MG63 (cell line): Measurements from ENCODE around the gene IL13. TPM values are rescaled to one million over a fixed set of nuclear protein-coding genes. Genes with fewer than 3 reads are reported as not detected.
"Not testable (repeated sequence)": the region's sequence is repeated elsewhere in the genome, so short reads cannot be mapped to it uniquely, and the experiment has no call there.

Source experiments
- DNase-seq: peaks from one replicate; pipeline ENCODE4 v3.0.0-alpha.2; 2020
- H3K27me3 ChIP-seq: fragments of 250-450 bp; sonication (Bioruptor Pico); 2 replicates; pipeline ENCODE4 v1.5.1; 2020; ENCODE audit warnings: mild to moderate bottlenecking, moderate library complexity
- H3K36me3 ChIP-seq: fragments of 250-450 bp; sonication (Bioruptor Pico); 2 replicates; pipeline ENCODE4 v1.5.1; 2020; ENCODE audit warnings: mild to moderate bottlenecking, moderate library complexity
- H3K4me3 ChIP-seq: fragments of 250-450 bp; sonication (Bioruptor Pico); 2 replicates; pipeline ENCODE4 v1.5.1; 2020; ENCODE audit warnings: mild to moderate bottlenecking, moderate library complexity
- H3K9me3 ChIP-seq: fragments of 250-450 bp; sonication (Bioruptor Pico); 2 replicates; pipeline ENCODE4 v1.5.1; 2020; ENCODE audit warnings: mild to moderate bottlenecking, moderate library complexity
- total RNA-seq: library from RNA; depleted of rRNA; stranded (reverse); fragments of >200 nt; shearing (Covaris generic); gene quantifications from 2 replicates; pipeline ENCODE4 v1.2.3, GENCODE V29; 2014; ENCODE audit warnings: low replicate concordance

The IL13 gene
- total RNA-seq, 1 experiment from 2014 or later, result not detected

- Histone ChIP-seq H3K36me3 (no peaks in the 10 kb centered on the region), H3K4me3 (no peak overlapping the region), H3K9me3 (no peaks in the 10 kb centered on the region), H3K27me3 (no peaks in the 10 kb centered on the region)
- no peak for DNase-seq
Observed at GRCh38 chr5:132677682-132678400, 19.9 kb downstream of the IL13 start.

GRCh38 chr5:132678735-132679134, 20.8 kb downstream of the IL13 start:
- no peak for DNase-seq
- Histone ChIP-seq H3K27me3 (no peaks in the 10 kb centered on the region), H3K36me3 (no peaks in the 10 kb centered on the region), H3K9me3 (no peaks in the 10 kb centered on the region), H3K4me3 (no peak overlapping the region)

- H3K9me3 ChIP-seq, result no peaks in the 10 kb centered on the region
- no peak for DNase-seq
- H3K36me3 ChIP-seq, result no peaks in the 10 kb centered on the region
- H3K27me3 ChIP-seq, result no peaks in the 10 kb centered on the region
- no peak overlapping the region for H3K4me3 ChIP-seq
Observed at GRCh38 chr5:132679166-132679565, 21.2 kb downstream of the IL13 start.

- H3K4me3 ChIP-seq, result no peak overlapping the region
- H3K27me3 ChIP-seq, result no peaks in the 10 kb centered on the region
- H3K9me3 ChIP-seq, result no peaks in the 10 kb centered on the region
- no peaks in the 10 kb centered on the region for H3K36me3 ChIP-seq
- DNase-seq, result no peak
Observed at GRCh38 chr5:132679717-132680380, 21.9 kb downstream of the IL13 start.

GRCh38 chr5:132680780-132681475, 23.0 kb downstream of the IL13 start:
- H3K27me3 ChIP-seq, result no peaks in the 10 kb centered on the region
- H3K36me3 ChIP-seq, result no peaks in the 10 kb centered on the region
- no peaks in the 10 kb centered on the region for H3K9me3 ChIP-seq
- DNase-seq, result no peak
- no peak overlapping the region for H3K4me3 ChIP-seq

- H3K4me3 ChIP-seq, result no peak overlapping the region
- no peak for DNase-seq
- no peaks in the 10 kb centered on the region for H3K36me3 ChIP-seq
- H3K9me3 ChIP-seq, result no peaks in the 10 kb centered on the region
- H3K27me3 ChIP-seq, result no peaks in the 10 kb centered on the region
Observed at GRCh38 chr5:132681476-132681831, 23.5 kb downstream of the IL13 start.

- H3K4me3 ChIP-seq, result no peak overlapping the region
- DNase-seq, result no peak
- no peaks in the 10 kb centered on the region for H3K9me3 ChIP-seq
- no peaks in the 10 kb centered on the region for H3K36me3 ChIP-seq
- H3K27me3 ChIP-seq, result no peaks in the 10 kb centered on the region
Observed at GRCh38 chr5:132681983-132682382, 24.0 kb downstream of the IL13 start.

- H3K9me3 ChIP-seq, result no peaks in the 10 kb centered on the region
- H3K36me3 ChIP-seq, result no peaks in the 10 kb centered on the region
- no peak overlapping the region for H3K4me3 ChIP-seq
- no peak for DNase-seq
- H3K27me3 ChIP-seq, result no peaks in the 10 kb centered on the region
Observed at GRCh38 chr5:132684491-132684890, 26.5 kb downstream of the IL13 start.

- Histone ChIP-seq H3K36me3 (no peaks in the 10 kb centered on the region), H3K27me3 (no peaks in the 10 kb centered on the region), H3K9me3 (no peaks in the 10 kb centered on the region), H3K4me3 (no peak overlapping the region)
- no peak for DNase-seq
Observed at GRCh38 chr5:132684922-132685720, 27.1 kb downstream of the IL13 start.

GRCh38 chr5:132686193-132686592, 28.2 kb downstream of the IL13 start:
- Histone ChIP-seq H3K36me3 (no peaks in the 10 kb centered on the region), H3K4me3 (no peak overlapping the region), H3K27me3 (no peaks in the 10 kb centered on the region), H3K9me3 (no peaks in the 10 kb centered on the region)
- no peak for DNase-seq

- H3K27me3 ChIP-seq, result no peaks in the 10 kb centered on the region
- no peaks in the 10 kb centered on the region for H3K36me3 ChIP-seq
- DNase-seq, result no peak
- no peak overlapping the region for H3K4me3 ChIP-seq
- H3K9me3 ChIP-seq, result no peaks in the 10 kb centered on the region
Observed at GRCh38 chr5:132687995-132688394, 30.0 kb downstream of the IL13 start.

GRCh38 chr5:132688536-132689339, 30.8 kb downstream of the IL13 start:
- Histone ChIP-seq H3K4me3 (no peak overlapping the region), H3K27me3 (no peaks in the 10 kb centered on the region), H3K9me3 (no peaks in the 10 kb centered on the region), H3K36me3 (no peaks in the 10 kb centered on the region)
- DNase-seq, result no peak

GRCh38 chr5:132689513-132689912, 31.5 kb downstream of the IL13 start:
- H3K36me3 ChIP-seq, result no peaks in the 10 kb centered on the region
- no peaks in the 10 kb centered on the region for H3K9me3 ChIP-seq
- DNase-seq, result no peak
- no peak overlapping the region for H3K4me3 ChIP-seq
- H3K27me3 ChIP-seq, result no peaks in the 10 kb centered on the region

- H3K9me3 ChIP-seq, result no peaks in the 10 kb centered on the region
- no peaks in the 10 kb centered on the region for H3K36me3 ChIP-seq
- DNase-seq, result no peak
- H3K27me3 ChIP-seq, result no peaks in the 10 kb centered on the region
- no peak overlapping the region for H3K4me3 ChIP-seq
Observed at GRCh38 chr5:132690156-132690555, 32.2 kb downstream of the IL13 start.

- DNase-seq, H3K27me3 ChIP-seq, H3K9me3 ChIP-seq, H3K36me3 ChIP-seq, H3K4me3 ChIP-seq: not testable (repeated sequence)
Observed at GRCh38 chr5:132691755-132692631, 34.0 kb downstream of the IL13 start.

GRCh38 chr5:132692632-132692967, 34.6 kb downstream of the IL13 start:
- Histone ChIP-seq H3K27me3 (no peaks in the 10 kb centered on the region), H3K9me3 (no peaks in the 10 kb centered on the region), H3K36me3 (no peaks in the 10 kb centered on the region), H3K4me3 (no peak overlapping the region)
- DNase-seq, result no peak
